CD4-positive, alpha-beta T cell treated with Interferon alpha-2 for 1 hour (primary cell): ENCODE measurements around the gene IFT52.

Source experiments
- DNase-seq, 2 donors: peaks; one replicate each; pipeline ENCODE4 v3.0.0-alpha.2; 2020 to 2022

Gene IFT52

GRCh38 chr20:43695571-43695970, 104.8 kb downstream of the IFT52 start:
- DNase-seq: no peak
